Activated T-helper 17 cell treated with anti-CD3 and anti-CD28 coated beads, Interleukin-2, amount 50 U/mL, for 72 hours (primary cell): Measurements from ENCODE around the gene ARFIP1. TPM values are rescaled to one million over a fixed set of nuclear protein-coding genes. Genes with fewer than 3 reads are reported as not detected.
"Not testable (repeated sequence)": the region's sequence is repeated elsewhere in the genome, so short reads cannot be mapped to it uniquely, and the experiment has no call there.

Source experiments
- ATAC-seq: fragments of 150-1000 bp; cut with Tn5 transposase; replicated peaks from 2 replicates; pipeline ENCODE4 v1.10.0; 2021; ENCODE audit warnings: mild to moderate bottlenecking, moderate library complexity
- H3K27ac Mint-ChIP-seq: one replicate; pipeline ENCODE4 v1.8.0; 2022; ENCODE audit warnings: mixed read lengths
- H3K27me3 Mint-ChIP-seq: one replicate; pipeline ENCODE4 v1.8.0; 2022; ENCODE audit warnings: mixed read lengths
- H3K36me3 Mint-ChIP-seq: one replicate; pipeline ENCODE4 v1.8.0; 2022; ENCODE audit warnings: low read depth, mild to moderate bottlenecking, mixed read lengths
- H3K4me1 Mint-ChIP-seq: one replicate; pipeline ENCODE4 v1.8.0; 2022; ENCODE audit warnings: mixed read lengths
- H3K4me3 Mint-ChIP-seq: one replicate; pipeline ENCODE4 v1.8.0; 2022; ENCODE audit warnings: mild to moderate bottlenecking, mixed read lengths
- H3K9me3 Mint-ChIP-seq: one replicate; pipeline ENCODE4 v1.8.0; 2022; ENCODE audit warnings: mixed read lengths
- total RNA-seq, 2 donors: library from RNA; stranded (reverse); gene quantifications; one replicate each; pipeline ENCODE4 v1.2.3, GENCODE V29; 2022

The ARFIP1 gene
- total RNA-seq, 2 donors from 2014 or later: 11.4 to 14.0 TPM

GRCh38 chr4:152808670-152809069, 28.9 kb downstream of the ARFIP1 start:
- ATAC-seq: no peak
- Mint-ChIP-seq H3K4me3 (no peak overlapping the region), H3K36me3 (peaks cover 37% of the 10 kb centered on the region), H3K4me1 (peaks cover 12% of the 10 kb centered on the region), H3K9me3 (peaks cover 4% of the 10 kb centered on the region), H3K27me3 (no peaks in the 10 kb centered on the region), H3K27ac (no peak overlapping the region)

- H3K9me3 Mint-ChIP-seq: peaks cover 11% of the 10 kb centered on the region
- H3K27ac Mint-ChIP-seq: no peak overlapping the region
- no peaks in the 10 kb centered on the region for H3K27me3 Mint-ChIP-seq
- no peak for ATAC-seq
- peaks cover 12% of the 10 kb centered on the region for H3K4me1 Mint-ChIP-seq
- H3K4me3 Mint-ChIP-seq: no peak overlapping the region
- peaks cover 58% of the 10 kb centered on the region for H3K36me3 Mint-ChIP-seq
These were observed 31.0 kb downstream of the ARFIP1 start for GRCh38 chr4:152810715-152811287.

- no peak for ATAC-seq
- peaks cover 58% of the 10 kb centered on the region for H3K36me3 Mint-ChIP-seq
- no peak overlapping the region for H3K27ac Mint-ChIP-seq
- no peaks in the 10 kb centered on the region for H3K27me3 Mint-ChIP-seq
- H3K4me1 Mint-ChIP-seq: peaks cover 6% of the 10 kb centered on the region
- no peak overlapping the region for H3K4me3 Mint-ChIP-seq
- H3K9me3 Mint-ChIP-seq: peaks cover 20% of the 10 kb centered on the region
These were observed 35.3 kb downstream of the ARFIP1 start for GRCh38 chr4:152815078-152815477.

- peaks cover 20% of the 10 kb centered on the region for H3K9me3 Mint-ChIP-seq
- ATAC-seq: no peak
- no peak overlapping the region for H3K27ac Mint-ChIP-seq
- no peaks in the 10 kb centered on the region for H3K27me3 Mint-ChIP-seq
- H3K36me3 Mint-ChIP-seq: peaks cover 37% of the 10 kb centered on the region
- peaks cover 6% of the 10 kb centered on the region for H3K4me1 Mint-ChIP-seq
- no peak overlapping the region for H3K4me3 Mint-ChIP-seq
These were observed 37.6 kb downstream of the ARFIP1 start for GRCh38 chr4:152817331-152817730.

- no peak overlapping the region for H3K4me3 Mint-ChIP-seq
These were observed 39.4 kb downstream of the ARFIP1 start for GRCh38 chr4:152819026-152819645.

GRCh38 chr4:152820073-152820472, 40.3 kb downstream of the ARFIP1 start:
- Mint-ChIP-seq H3K9me3 (peaks cover 15% of the 10 kb centered on the region), H3K4me1 (peaks cover 6% of the 10 kb centered on the region), H3K4me3 (no peak overlapping the region), H3K27ac (no peak overlapping the region), H3K36me3 (peaks cover 14% of the 10 kb centered on the region), H3K27me3 (no peaks in the 10 kb centered on the region)
- ATAC-seq: no peak

More at GRCh38 chr4:152819026-152819645, 39.4 kb downstream of the ARFIP1 start:
- no peak overlapping the region for H3K27ac Mint-ChIP-seq
- peaks cover 6% of the 10 kb centered on the region for H3K4me1 Mint-ChIP-seq
- ATAC-seq: no peak
- H3K27me3 Mint-ChIP-seq: no peaks in the 10 kb centered on the region
- H3K36me3 Mint-ChIP-seq: peaks cover 24% of the 10 kb centered on the region
- peaks cover 16% of the 10 kb centered on the region for H3K9me3 Mint-ChIP-seq

- no peak for ATAC-seq
These were observed 42.6 kb downstream of the ARFIP1 start for GRCh38 chr4:152822323-152822722.

GRCh38 chr4:152824561-152824960, 44.8 kb downstream of the ARFIP1 start:
- Mint-ChIP-seq H3K4me1 (no peaks in the 10 kb centered on the region), H3K27ac (no peak overlapping the region), H3K4me3 (no peak overlapping the region), H3K27me3 (no peaks in the 10 kb centered on the region), H3K9me3 (peaks cover 3% of the 10 kb centered on the region), H3K36me3 (no peaks in the 10 kb centered on the region)
- ATAC-seq: no peak

More at GRCh38 chr4:152822323-152822722, 42.6 kb downstream of the ARFIP1 start:
- Mint-ChIP-seq H3K36me3 (no peaks in the 10 kb centered on the region), H3K4me3 (no peak overlapping the region), H3K27ac (no peak overlapping the region), H3K4me1 (no peaks in the 10 kb centered on the region), H3K9me3 (peaks cover 3% of the 10 kb centered on the region), H3K27me3 (no peaks in the 10 kb centered on the region)

GRCh38 chr4:152825336-152825735, 45.6 kb downstream of the ARFIP1 start:
- no peaks in the 10 kb centered on the region for H3K4me1 Mint-ChIP-seq
- ATAC-seq: no peak
- H3K36me3 Mint-ChIP-seq: no peaks in the 10 kb centered on the region
- H3K9me3 Mint-ChIP-seq: peaks cover 3% of the 10 kb centered on the region
- no peaks in the 10 kb centered on the region for H3K27me3 Mint-ChIP-seq
- H3K4me3 Mint-ChIP-seq: no peak overlapping the region
- H3K27ac Mint-ChIP-seq: no peak overlapping the region

- Mint-ChIP-seq H3K27me3 (no peaks in the 10 kb centered on the region), H3K9me3 (peaks cover 7% of the 10 kb centered on the region), H3K4me1 (no peaks in the 10 kb centered on the region), H3K27ac (no peak overlapping the region), H3K4me3 (no peak overlapping the region), H3K36me3 (peaks cover 19% of the 10 kb centered on the region)
- no peak for ATAC-seq
These were observed 48.4 kb downstream of the ARFIP1 start for GRCh38 chr4:152828122-152828521.

- H3K36me3 Mint-ChIP-seq: peaks cover 28% of the 10 kb centered on the region
- H3K27ac Mint-ChIP-seq: no peak overlapping the region
- H3K9me3 Mint-ChIP-seq: peaks cover 7% of the 10 kb centered on the region
- no peak for ATAC-seq
- no peaks in the 10 kb centered on the region for H3K4me1 Mint-ChIP-seq
- H3K4me3 Mint-ChIP-seq: no peak overlapping the region
- no peaks in the 10 kb centered on the region for H3K27me3 Mint-ChIP-seq
These were observed 51.7 kb downstream of the ARFIP1 start for GRCh38 chr4:152831416-152831815.

- Mint-ChIP-seq H3K4me1 (peaks cover 19% of the 10 kb centered on the region), H3K36me3 (peaks cover 37% of the 10 kb centered on the region), H3K4me3 (no peak overlapping the region), H3K27me3 (no peaks in the 10 kb centered on the region), H3K9me3 (peaks cover 4% of the 10 kb centered on the region), H3K27ac (no peak overlapping the region)
- no peak for ATAC-seq
These were observed 57.2 kb downstream of the ARFIP1 start for GRCh38 chr4:152836936-152837335.

GRCh38 chr4:152839729-152840128, 60.0 kb downstream of the ARFIP1 start:
- Mint-ChIP-seq H3K4me3 (peak overlapping the region; percentile 6), H3K27ac (peak overlapping the region; percentile 51), H3K4me1 (peaks cover 19% of the 10 kb centered on the region), H3K36me3 (peaks cover 19% of the 10 kb centered on the region)
- not testable (repeated sequence) for H3K27me3 Mint-ChIP-seq, ATAC-seq, H3K9me3 Mint-ChIP-seq

GRCh38 chr4:152843481-152844090, 63.8 kb downstream of the ARFIP1 start:
- H3K36me3 Mint-ChIP-seq: peaks cover 11% of the 10 kb centered on the region
- no peak for ATAC-seq
- peaks cover 13% of the 10 kb centered on the region for H3K4me1 Mint-ChIP-seq
- H3K4me3 Mint-ChIP-seq: no peak overlapping the region
- H3K27ac Mint-ChIP-seq: no peak overlapping the region
- no peaks in the 10 kb centered on the region for H3K27me3 Mint-ChIP-seq
- no peaks in the 10 kb centered on the region for H3K9me3 Mint-ChIP-seq

- no peaks in the 10 kb centered on the region for H3K36me3 Mint-ChIP-seq
- H3K9me3 Mint-ChIP-seq: peaks cover 4% of the 10 kb centered on the region
- H3K27ac Mint-ChIP-seq: no peak overlapping the region
- H3K27me3 Mint-ChIP-seq: no peaks in the 10 kb centered on the region
- H3K4me1 Mint-ChIP-seq: peaks cover 9% of the 10 kb centered on the region
- no peak for ATAC-seq
- H3K4me3 Mint-ChIP-seq: no peak overlapping the region
These were observed 67.6 kb downstream of the ARFIP1 start for GRCh38 chr4:152847376-152847775.
